GM19372 (cell line): ENCODE data around the gene LRMDA.

Experiments
- ATAC-seq: cut with Tn5 transposase; IDR thresholded peaks from one replicate; pipeline ENCODE4 v1.9.1; 2021; ENCODE audit warnings: mild to moderate bottlenecking, low read depth, moderate library complexity; ENCODE audit not compliant: unreplicated experiment

LRMDA gene

DNA sequence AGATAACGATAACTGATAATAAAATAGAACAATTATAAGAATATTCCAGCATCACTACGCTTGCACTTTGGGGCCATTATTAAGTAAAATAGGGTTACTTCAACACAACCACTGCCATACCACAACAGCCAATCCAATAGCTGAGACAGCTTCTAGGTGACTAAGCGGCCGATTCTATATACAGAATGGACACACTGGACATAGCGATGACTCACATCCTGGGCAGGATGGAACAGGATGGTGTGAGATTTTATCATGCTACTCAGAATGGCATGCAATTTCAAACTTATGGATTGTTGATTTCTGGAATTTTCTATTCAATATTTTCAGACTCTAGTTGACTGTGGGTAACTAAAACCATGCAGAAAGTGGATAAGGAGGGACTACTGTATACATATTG, 920.9 kb downstream of the LRMDA start:
- no peak for ATAC-seq

DNA sequence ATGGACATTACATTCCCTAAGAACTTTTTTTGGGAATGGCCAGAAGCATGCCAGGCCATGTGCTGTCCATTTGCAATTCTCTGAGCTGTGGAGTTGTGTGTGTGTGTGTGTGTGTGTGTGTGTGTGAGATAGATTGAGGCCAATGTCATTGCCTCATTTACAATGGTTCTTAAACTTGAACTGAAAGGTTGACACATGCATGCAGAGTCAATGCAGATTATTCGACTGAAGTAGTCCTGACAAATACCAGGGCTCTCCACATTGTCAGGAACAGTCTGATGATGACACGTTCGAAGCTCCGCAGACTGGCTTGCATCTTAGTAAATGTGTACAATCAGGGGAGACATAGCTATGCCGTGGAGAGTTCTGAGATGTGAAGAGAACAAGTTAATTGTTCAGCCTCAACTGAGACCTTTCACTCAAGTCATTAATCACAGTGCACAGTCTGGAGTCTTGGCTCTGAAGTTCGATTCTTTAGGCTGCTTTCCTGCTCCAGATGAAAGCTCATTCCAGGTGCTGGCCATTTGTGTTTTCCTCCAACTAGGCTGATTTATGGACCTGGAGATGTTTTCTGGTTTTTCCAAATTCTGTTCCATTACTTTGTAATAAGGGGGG, 921.9 kb downstream of the LRMDA start:
- no peak for ATAC-seq

- no peak for ATAC-seq
Measured at GRCh38 chr10:76354212-76354738, 922.9 kb downstream of the LRMDA start.

DNA sequence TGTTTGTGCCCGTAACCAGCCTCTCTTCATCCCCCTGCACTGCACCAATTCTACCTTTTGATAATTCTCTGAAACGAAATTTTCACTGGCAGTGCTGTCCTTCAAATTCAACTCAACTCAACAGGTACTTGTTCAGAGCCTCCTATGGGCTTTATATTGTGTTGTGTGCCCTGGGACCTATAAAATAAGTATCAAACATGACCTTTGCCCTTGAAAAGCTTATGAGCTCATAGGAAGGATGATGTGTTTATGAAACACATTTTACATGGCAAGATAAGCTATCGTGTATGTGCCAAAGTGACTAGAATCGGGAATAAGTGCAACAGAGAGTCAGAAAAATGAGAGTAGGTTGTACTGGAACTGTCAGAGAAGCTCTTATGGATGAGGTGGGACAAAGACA, 923.5 kb downstream of the LRMDA start:
- no peak for ATAC-seq

GRCh38 chr10:76356557-76356956, 925.1 kb downstream of the LRMDA start:
- no peak for ATAC-seq

- no peak for ATAC-seq
Measured at GRCh38 chr10:76357726-76358415, 926.4 kb downstream of the LRMDA start.

GRCh38 chr10:76358743-76359395, 927.4 kb downstream of the LRMDA start:
- no peak for ATAC-seq

DNA sequence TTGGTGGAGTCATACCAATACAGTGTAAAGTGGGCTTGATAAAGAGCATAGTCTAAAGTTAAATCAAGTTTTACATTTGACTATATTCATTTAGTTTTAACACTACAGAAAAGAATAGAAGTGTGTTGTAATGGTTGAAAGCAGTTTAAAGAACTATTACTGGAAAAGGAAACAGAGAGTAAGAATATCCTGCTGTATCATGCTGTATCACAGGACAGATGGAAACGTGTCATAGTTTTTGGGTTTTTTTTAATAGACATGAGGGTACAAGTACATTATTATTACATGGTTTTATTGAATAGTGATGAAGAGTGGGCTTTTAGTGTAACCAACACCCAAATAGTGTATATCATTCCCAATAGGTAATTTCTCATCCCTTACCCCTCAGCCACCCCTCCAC, 944.3 kb downstream of the LRMDA start:
- no peak for ATAC-seq

- ATAC-seq = no peak
Measured at GRCh38 chr10:76382381-76382851, 951.0 kb downstream of the LRMDA start.

GRCh38 chr10:76388321-76389023, 957.0 kb downstream of the LRMDA start:
- ATAC-seq = no peak

GRCh38 chr10:76393875-76394706, 962.7 kb downstream of the LRMDA start:
- ATAC-seq = no peak

DNA sequence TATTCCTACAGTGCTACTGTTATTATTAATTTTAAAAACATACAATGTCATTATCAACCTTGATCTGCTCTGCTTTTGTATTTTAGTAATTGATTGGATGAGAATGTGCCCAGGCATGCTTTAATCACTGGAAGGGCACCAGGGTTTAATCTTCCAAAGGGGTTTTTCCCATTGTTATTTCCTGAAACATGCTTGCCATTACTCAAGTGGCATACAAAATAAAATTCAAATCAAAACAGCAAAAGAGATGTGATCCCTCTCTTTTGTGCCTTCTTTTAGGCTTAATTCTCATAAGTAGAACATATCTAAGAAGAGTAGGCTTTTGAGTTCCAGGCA, 963.3 kb downstream of the LRMDA start:
- ATAC-seq = no peak

- no peak for ATAC-seq
Measured at GRCh38 chr10:76395251-76395650, 963.8 kb downstream of the LRMDA start.

DNA sequence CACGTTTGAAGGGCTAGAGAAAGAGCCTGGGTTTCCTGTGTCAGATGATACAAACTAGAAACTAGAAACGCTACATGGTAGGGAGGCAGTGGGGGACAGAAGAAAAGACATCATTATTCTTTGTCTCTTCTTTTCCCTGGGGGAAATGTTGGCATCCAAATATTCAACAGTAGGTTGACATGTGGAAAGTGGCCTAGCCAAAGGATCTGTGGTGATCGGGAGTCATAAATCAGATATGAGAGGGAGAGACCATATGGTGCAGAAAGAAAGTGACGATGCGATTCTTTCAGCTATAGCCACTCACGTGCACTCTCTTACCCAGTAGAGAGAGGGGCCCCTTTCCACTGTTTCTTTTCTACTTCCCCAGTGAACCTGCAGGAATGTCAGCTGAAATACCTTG, 964.7 kb downstream of the LRMDA start:
- ATAC-seq = no peak

DNA sequence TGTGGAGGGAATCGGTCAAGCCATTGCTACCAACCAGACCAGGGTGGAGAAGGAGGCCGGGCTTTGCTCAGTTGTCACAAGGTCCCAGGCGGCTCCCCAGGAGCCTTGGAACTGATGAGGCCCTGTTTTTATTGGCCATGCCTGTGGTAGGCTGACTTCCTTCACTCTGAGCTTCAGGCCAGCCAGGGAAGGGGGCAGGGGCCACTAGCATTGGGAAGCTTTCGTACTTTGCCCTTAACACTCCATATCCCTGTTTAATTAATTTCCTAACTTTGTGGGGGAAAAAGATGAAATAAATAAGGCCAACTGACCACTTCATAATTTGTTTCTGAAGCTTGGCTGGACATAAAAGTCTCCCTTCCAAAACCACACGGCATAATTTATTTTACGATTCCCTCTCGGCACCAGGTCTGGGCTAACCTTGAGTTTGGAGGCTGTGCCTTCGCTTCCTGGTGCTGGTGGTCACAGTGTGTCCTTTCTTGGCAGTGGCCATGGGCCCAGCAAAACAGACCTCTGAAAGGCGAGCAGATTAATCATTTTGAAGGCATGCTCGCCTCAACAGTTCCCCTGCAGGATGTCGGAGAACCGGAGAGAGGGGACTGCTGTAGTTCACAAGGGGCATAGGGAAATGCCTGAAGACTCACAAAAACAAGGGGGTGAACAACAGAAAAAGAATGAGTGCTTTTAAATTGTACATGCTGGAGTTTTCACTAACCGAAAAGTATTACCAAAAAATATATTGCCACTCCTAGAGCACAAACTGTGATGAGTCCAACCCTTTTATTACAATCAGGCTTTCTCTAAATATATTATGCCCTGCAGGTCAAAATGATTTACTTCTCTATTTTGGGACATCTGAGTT, 966.0 kb downstream of the LRMDA start:
- no peak for ATAC-seq

DNA sequence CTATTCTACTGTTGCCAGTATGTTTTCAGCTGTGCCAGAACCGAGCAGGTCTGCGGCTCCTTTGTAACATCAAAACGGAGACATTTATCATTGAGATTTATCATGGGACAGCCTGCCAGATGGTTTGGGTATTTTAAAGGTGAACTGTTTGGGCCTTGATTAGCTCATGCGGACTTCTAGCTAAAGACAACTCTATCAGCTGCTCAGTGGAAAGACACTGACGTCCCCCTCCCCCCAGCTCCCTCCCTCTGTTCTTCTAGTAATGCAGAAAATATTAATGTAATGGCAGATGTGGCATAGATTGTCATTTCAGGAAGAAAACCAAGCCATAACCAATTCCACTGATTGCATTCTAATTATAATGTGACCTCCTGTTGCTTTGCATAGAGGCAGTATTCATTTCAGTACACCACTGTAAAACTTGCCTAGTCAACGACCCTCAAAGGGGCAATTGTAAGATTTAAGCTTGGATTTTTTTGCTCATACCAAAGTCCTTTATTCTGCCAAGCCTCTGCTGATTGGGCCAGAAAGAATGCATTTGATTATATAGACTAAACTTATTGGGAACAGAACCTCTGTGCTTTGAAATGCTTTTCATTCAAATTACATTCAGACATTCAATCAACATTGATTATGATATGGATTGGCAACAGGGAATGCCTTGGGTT, 966.8 kb downstream of the LRMDA start:
- no peak for ATAC-seq

DNA sequence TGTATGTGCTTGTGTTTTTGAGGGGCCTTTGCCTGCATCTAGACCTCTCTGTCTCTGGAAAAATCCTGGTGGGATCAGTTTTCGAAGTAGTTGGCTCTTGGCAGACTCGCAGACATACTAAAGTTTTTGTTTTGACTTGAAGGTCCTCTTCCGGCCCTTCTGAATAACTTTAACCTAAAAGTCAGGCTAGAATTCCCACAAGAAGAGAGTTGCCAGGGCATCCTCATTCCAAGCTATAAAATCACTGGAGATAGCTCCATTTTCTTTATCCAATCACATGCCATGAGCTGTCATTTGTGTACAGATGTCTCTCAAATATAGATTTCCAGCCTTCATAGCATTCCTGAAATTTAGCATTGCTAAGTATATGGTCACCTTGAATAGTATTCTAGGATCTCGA, 967.8 kb downstream of the LRMDA start:
- no peak for ATAC-seq

DNA sequence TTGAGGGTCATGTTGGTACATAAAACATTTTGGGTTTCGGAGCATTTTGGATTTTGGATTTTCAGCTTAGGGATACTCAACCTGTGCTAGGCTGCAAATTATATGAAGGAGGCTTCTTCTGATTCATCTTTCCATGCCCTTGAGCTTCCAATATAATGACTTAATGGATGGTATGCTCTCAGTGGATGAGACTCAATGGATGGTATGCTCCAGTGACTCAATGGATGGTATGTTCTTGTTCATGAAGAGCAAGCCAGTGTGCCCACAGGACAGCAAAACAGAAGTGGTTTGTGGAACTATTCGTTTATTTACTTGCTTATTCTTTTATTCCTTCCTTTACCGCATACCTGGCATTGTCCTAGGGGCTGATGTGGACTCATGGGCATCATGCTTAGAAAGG, 969.6 kb downstream of the LRMDA start:
- ATAC-seq = no peak

DNA sequence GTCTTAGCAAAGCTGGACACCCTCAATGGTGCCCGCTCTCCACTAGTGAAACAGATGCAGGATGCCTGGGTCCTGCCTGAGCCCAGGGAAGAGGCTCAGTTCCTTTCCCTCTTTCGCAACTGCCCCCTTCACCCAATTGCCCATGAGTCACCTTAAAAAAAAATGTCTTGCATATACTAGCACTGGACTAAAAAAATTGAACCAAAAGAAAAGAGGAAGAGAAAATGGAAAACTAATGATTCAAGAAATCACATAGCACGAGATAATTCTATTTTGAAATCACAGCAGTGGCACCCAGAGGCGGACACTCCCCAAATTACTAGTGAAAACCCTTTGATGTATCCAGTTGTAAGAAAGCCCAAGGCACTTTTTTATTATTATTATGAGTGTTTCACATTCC, 972.5 kb downstream of the LRMDA start:
- no peak for ATAC-seq
